HG03108 (cell line): ENCODE measurements around the gene IGF2.

Experiments used
- ATAC-seq: cut with Tn5 transposase; IDR thresholded peaks from one replicate; pipeline ENCODE4 v1.9.1; 2021; ENCODE audit warnings: moderate library complexity; ENCODE audit not compliant: unreplicated experiment

The IGF2 gene

GRCh38 chr11:2169626-2170570 lies 30.7 kb upstream of the IGF2 start:
- no peak for ATAC-seq

GRCh38 chr11:2169005-2169378 lies 29.8 kb upstream of the IGF2 start:
- ATAC-seq = no peak

- ATAC-seq = no peak
These were observed 29.3 kb upstream of the IGF2 start for GRCh38 chr11:2168286-2169004.

GRCh38 chr11:2167141-2168045 lies 28.2 kb upstream of the IGF2 start:
- no peak for ATAC-seq

GRCh38 chr11:2166091-2166851 lies 27.1 kb upstream of the IGF2 start:
- ATAC-seq = no peak

- ATAC-seq = no peak
These were observed 26.4 kb upstream of the IGF2 start for GRCh38 chr11:2165571-2165970.

- no peak for ATAC-seq
These were observed 25.8 kb upstream of the IGF2 start for GRCh38 chr11:2164861-2165555.

- no peak for ATAC-seq
These were observed 24.9 kb upstream of the IGF2 start for GRCh38 chr11:2164081-2164480.

GRCh38 chr11:2163428-2163978 lies 24.3 kb upstream of the IGF2 start:
- ATAC-seq = no peak

GRCh38 chr11:2160736-2161259 lies 21.6 kb upstream of the IGF2 start, which contains the start of gene INS:
INS (minus strand) TSS chr11:2161209; CDS start chr11:2160971, 238 bp downstream.
- ATAC-seq = no peak

- no peak for ATAC-seq
These were observed 20.6 kb upstream of the IGF2 start for GRCh38 chr11:2159536-2160413.

- no peak for ATAC-seq
These were observed 19.8 kb upstream of the IGF2 start for GRCh38 chr11:2158966-2159365.

GRCh38 chr11:2158296-2158737 lies 19.1 kb upstream of the IGF2 start:
- no peak for ATAC-seq

- no peak for ATAC-seq
These were observed 18.3 kb upstream of the IGF2 start for GRCh38 chr11:2157294-2158040.

- no peak for ATAC-seq
These were observed 17.4 kb upstream of the IGF2 start for GRCh38 chr11:2156416-2157182.

- ATAC-seq = no peak
These were observed 16.3 kb upstream of the IGF2 start for GRCh38 chr11:2155511-2155910.

GRCh38 chr11:2154889-2155288 lies 15.7 kb upstream of the IGF2 start:
- no peak for ATAC-seq
